Sigmoid colon (tissue), 4 donors: ENCODE data around the gene CUX1.

Source experiments
- POLR2A ChIP-seq, 2 donors: fragments of 450-650 bp; IDR thresholded peaks; one replicate each; pipeline ENCODE4 v1.6.1; 2016; ENCODE audit warnings: antibody characterized with exemption in 2 of 2, mild to moderate bottlenecking in 2 of 2, moderate library complexity in 2 of 2
- POLR2AphosphoS5 ChIP-seq, 4 donors: sonication (generic); formaldehyde crosslinking; IDR thresholded peaks; one replicate each; pipeline ENCODE4 v1.6.1; 2017; ENCODE audit warnings: antibody characterized with exemption in 4 of 4
- TF ChIP-seq, protein P1 (sequence below), 4 experiments: fragments of 450-650 bp in 3 of 4; fragments of 200-600 bp in 1 of 4; IDR thresholded peaks; one replicate each; pipeline ENCODE4 v1.5.1; 2016 to 2019; ENCODE audit warnings: antibody characterized with exemption in 4 of 4, mild to moderate bottlenecking in 3 of 4, moderate library complexity in 2 of 4

DNA sequence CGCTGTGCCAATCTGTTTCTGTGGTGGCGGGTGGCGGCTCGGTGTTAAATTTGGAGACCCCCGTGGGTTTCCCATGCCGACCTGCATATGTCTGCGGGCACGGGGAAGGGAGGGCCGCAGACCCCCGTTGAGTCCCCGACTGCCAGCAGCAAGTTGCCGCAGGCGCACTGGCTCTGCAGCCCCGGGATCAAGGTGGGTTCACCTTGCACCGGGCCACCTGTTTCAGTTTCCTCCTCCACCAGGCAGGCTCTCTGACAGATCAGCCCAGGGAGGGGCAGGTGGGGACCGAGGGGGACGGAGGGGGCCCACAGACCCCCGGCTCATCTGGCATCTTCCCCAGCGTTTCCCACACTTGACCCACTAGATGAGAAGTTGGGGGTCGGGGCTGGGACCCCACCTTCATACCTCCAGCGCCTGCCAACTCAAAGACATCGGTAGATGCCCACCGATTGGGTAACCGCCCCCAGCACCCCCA, 95.9 kb downstream of the CUX1 start:
- TF ChIP-seq, protein P1, sequence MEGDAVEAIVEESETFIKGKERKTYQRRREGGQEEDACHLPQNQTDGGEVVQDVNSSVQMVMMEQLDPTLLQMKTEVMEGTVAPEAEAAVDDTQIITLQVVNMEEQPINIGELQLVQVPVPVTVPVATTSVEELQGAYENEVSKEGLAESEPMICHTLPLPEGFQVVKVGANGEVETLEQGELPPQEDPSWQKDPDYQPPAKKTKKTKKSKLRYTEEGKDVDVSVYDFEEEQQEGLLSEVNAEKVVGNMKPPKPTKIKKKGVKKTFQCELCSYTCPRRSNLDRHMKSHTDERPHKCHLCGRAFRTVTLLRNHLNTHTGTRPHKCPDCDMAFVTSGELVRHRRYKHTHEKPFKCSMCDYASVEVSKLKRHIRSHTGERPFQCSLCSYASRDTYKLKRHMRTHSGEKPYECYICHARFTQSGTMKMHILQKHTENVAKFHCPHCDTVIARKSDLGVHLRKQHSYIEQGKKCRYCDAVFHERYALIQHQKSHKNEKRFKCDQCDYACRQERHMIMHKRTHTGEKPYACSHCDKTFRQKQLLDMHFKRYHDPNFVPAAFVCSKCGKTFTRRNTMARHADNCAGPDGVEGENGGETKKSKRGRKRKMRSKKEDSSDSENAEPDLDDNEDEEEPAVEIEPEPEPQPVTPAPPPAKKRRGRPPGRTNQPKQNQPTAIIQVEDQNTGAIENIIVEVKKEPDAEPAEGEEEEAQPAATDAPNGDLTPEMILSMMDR (IDR thresholded peaks at IDR 0.05): no peak
- TF ChIP-seq POLR2A (IDR thresholded peaks at IDR 0.05) (no peak), POLR2AphosphoS5 (IDR thresholded peaks at IDR 0.05) (no peak)
